Endodermal cell (in vitro differentiated cells): ENCODE data around the gene LCE1A. TPM values are rescaled to one million over a fixed set of nuclear protein-coding genes. Genes with fewer than 3 reads are reported as not detected.

ENCODE experiments used
- DNase-seq: peaks from one replicate; pipeline ENCODE4 v3.0.0-alpha.2; 2017
- H3K27ac ChIP-seq: 2 replicates; pipeline ENCODE4 v1.5.1; 2013; ENCODE audit warnings: mild to moderate bottlenecking, low read depth, low read length, moderate library complexity
- H3K27me3 ChIP-seq: 2 replicates; pipeline ENCODE4 v1.6.1; 2013; ENCODE audit warnings: mild to moderate bottlenecking, low read length, moderate library complexity; ENCODE audit not compliant: insufficient read depth, control insufficient read depth, poor library complexity, severe bottlenecking
- H3K36me3 ChIP-seq: 2 replicates; pipeline ENCODE4 v1.7.0; 2013; ENCODE audit warnings: mild to moderate bottlenecking, low read length, moderate library complexity; ENCODE audit not compliant: control insufficient read depth, insufficient read depth
- H3K4me1 ChIP-seq: one replicate; pipeline ENCODE4 v1.7.0; 2013; ENCODE audit warnings: low read length; ENCODE audit not compliant: control insufficient read depth, insufficient read depth
- H3K4me3 ChIP-seq: 2 replicates; pipeline ENCODE4 v1.5.1; 2013; ENCODE audit warnings: mild to moderate bottlenecking, low read length, moderate library complexity
- H3K9ac ChIP-seq: 2 replicates; pipeline ENCODE4 v1.6.1; 2013; ENCODE audit warnings: mild to moderate bottlenecking, low read length, moderate library complexity; ENCODE audit not compliant: poor library complexity, severe bottlenecking; ENCODE audit errors: extremely low read depth
- H3K9me3 ChIP-seq: 2 replicates; pipeline ENCODE4 v1.6.1; 2013; ENCODE audit warnings: mild to moderate bottlenecking, low read length, moderate library complexity; ENCODE audit not compliant: control insufficient read depth
- H3K27ac Mint-ChIP-seq: 2 replicates; pipeline ENCODE4 v1.8.0; 2020; ENCODE audit warnings: mixed read lengths
- H3K27me3 Mint-ChIP-seq: 2 replicates; pipeline ENCODE4 v1.8.0; 2021; ENCODE audit warnings: mild to moderate bottlenecking, mixed read lengths; ENCODE audit not compliant: insufficient read depth
- H3K36me3 Mint-ChIP-seq: 2 replicates; pipeline ENCODE4 v1.8.0; 2020; ENCODE audit warnings: low read depth, mixed read lengths
- H3K4me1 Mint-ChIP-seq: 2 replicates; pipeline ENCODE4 v1.8.0; 2020; ENCODE audit warnings: mixed read lengths
- H3K4me3 Mint-ChIP-seq: 2 replicates; pipeline ENCODE4 v1.8.0; 2020; ENCODE audit warnings: mild to moderate bottlenecking, moderate library complexity, mixed read lengths
- H3K9me3 Mint-ChIP-seq: 2 replicates; pipeline ENCODE4 v1.8.0; 2020; ENCODE audit warnings: mild to moderate bottlenecking, mixed read lengths
- CTCF ChIP-seq: fragments of 200-600 bp; sonication (generic); conservative IDR thresholded peaks from 2 replicates; pipeline ENCODE4 v1.5.0; 2021; ENCODE audit warnings: antibody characterized with exemption, mild to moderate bottlenecking
- WGBS, 2 experiments: methylation state at CpG; one replicate each; pipeline versions ENCODE4 v1.1.5 to v1.1.7; 2013; ENCODE audit warnings: missing lambda C conversion rate in 2 of 2, mixed read lengths in 1 of 2; ENCODE audit not compliant: insufficient coverage in 1 of 2, insufficient read length in 1 of 2; 5-methylcytosine and 5-hydroxymethylcytosine counted together
- total RNA-seq, 2 donors: library from RNA; stranded (reverse); fragmentation: NEBNext Ultra II Directional in 1 of 2; extraction: Animal tissue kit (Norgen Biotek cat#: 25700) in 1 of 2; gene quantifications; 2 replicates in 1 of 2; 3 replicates in 1 of 2; pipeline ENCODE4 v1.2.1, GENCODE V29; 2021

The LCE1A gene
- total RNA-seq, 2 donors from 2014 or later: not detected

DNA sequence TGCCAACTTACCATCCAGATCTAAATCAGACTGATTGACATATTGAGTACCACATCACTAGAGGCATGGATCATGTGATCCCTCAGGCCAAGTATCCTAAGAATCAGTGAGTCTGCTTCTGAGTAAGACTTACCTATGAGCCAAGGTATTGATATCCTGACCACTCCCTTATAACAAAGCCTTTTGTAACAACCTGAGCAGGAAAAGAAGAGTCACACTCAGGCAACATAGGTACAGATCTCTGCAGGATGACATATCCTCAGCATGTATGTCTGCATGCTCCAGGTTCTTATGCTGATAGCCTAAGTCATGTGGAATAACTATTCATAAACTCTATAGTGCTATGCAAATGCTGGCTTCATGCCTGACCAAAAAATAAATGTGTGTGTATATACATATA is 2.3 kb upstream of the LCE1A start:
- Histone ChIP-seq H3K9me3 (peaks cover 64% of the 10 kb centered on the region), H3K27me3 (no peaks in the 10 kb centered on the region), H3K4me1 (no peaks in the 10 kb centered on the region), H3K36me3 (no peaks in the 10 kb centered on the region), H3K9ac (no peak overlapping the region), H3K4me3 (no peak overlapping the region), H3K27ac (no peak overlapping the region)
- no peak for TF ChIP-seq CTCF
- no peak for DNase-seq
- Mint-ChIP-seq H3K9me3 (peaks cover 67% of the 10 kb centered on the region), H3K4me1 (no peaks in the 10 kb centered on the region), H3K27ac (no peak overlapping the region), H3K36me3 (peaks cover 2% of the 10 kb centered on the region), H3K4me3 (no peak overlapping the region), H3K27me3 (no peaks in the 10 kb centered on the region)

DNA sequence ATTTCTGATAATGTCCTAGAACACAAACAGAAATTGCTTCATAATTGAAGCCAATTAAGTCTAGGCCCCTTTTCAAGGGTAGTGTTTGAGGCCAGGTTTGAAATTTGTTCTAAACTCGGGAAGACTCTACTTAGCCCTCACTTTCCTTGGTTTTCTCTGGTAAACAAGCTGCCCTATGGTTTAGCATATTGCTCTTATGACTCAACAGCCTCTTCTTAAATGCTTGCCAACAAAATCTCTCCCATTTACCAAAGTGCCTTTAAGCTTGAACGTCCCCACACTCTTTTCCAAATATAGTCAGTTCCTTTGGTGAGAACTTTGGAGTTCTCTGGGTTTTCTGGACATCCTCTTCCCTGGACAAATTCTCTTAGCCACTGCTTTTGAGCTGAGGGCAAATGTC is 9.6 kb downstream of the LCE1A start:
- Mint-ChIP-seq H3K4me1 (no peaks in the 10 kb centered on the region), H3K36me3 (no peaks in the 10 kb centered on the region), H3K27me3 (no peaks in the 10 kb centered on the region), H3K4me3 (no peak overlapping the region), H3K27ac (no peak overlapping the region), H3K9me3 (peaks cover 78% of the 10 kb centered on the region)
- TF ChIP-seq CTCF: no peak
- no peak for DNase-seq
- peaks cover 35% of the 10 kb centered on the region for H3K9me3 ChIP-seq
- no peak overlapping the region for H3K9ac ChIP-seq
- no peak overlapping the region for H3K27ac ChIP-seq
- 0 to 26% methylated on average over 1 to 2 of the region's 2 CpGs for WGBS, 2 experiments
- no peaks in the 10 kb centered on the region for H3K36me3 ChIP-seq
- H3K27me3 ChIP-seq: no peaks in the 10 kb centered on the region
- H3K4me1 ChIP-seq: no peaks in the 10 kb centered on the region
- no peak overlapping the region for H3K4me3 ChIP-seq

- no peak for DNase-seq
- Histone ChIP-seq H3K4me1 (no peaks in the 10 kb centered on the region), H3K9me3 (peaks cover 63% of the 10 kb centered on the region), H3K27me3 (no peaks in the 10 kb centered on the region), H3K9ac (no peak within 1 kb of the TSS), H3K27ac (no peak within 1 kb of the TSS), H3K4me3 (no peak within 1 kb of the TSS), H3K36me3 (no peaks in the 10 kb centered on the region)
- no peaks in the 10 kb centered on the region for H3K27me3 Mint-ChIP-seq
- TF ChIP-seq CTCF: no peak
- H3K36me3 Mint-ChIP-seq: no peaks in the 10 kb centered on the region
- peaks cover 73% of the 10 kb centered on the region for H3K9me3 Mint-ChIP-seq
- no peak within 1 kb of the TSS for H3K27ac Mint-ChIP-seq
- no peaks in the 10 kb centered on the region for H3K4me1 Mint-ChIP-seq
- WGBS, 2 experiments: 74 to 77% methylated on average over 3 of the region's 3 CpGs
- no peak within 1 kb of the TSS for H3K4me3 Mint-ChIP-seq
These were observed 15.3 kb downstream of the LCE1A start, which contains the start of gene LCE6A for GRCh38 chr1:152842556-152842955. Gene LCE6A, plus strand, starts transcription at chr1:152842856. Its CDS starts 665 bp downstream, at chr1:152843521.
